ENCODE results near the gene PRKAG2. TPM values are rescaled to one million over a fixed set of nuclear protein-coding genes. Genes with fewer than 3 reads are reported as not detected.

Gene PRKAG2
- total RNA-seq, 1 donor from 2014 or later = 35.4 TPM

GRCh38 chr7:151849879-151850260, 27.0 kb downstream of the PRKAG2 start:
- no peak for TF ChIP-seq CTCF (IDR thresholded peaks at IDR 0.05)
- DNase-seq = peak; percentile 39
- Histone ChIP-seq H3K4me1 (peaks cover 36% of the 10 kb centered on the region), H3K27ac (peak overlapping the region; percentile 87), H3K27me3 (ENCODE audit: low read depth) (no peaks in the 10 kb centered on the region), H3K4me3 (no peak overlapping the region), H3K36me3 (no peaks in the 10 kb centered on the region), H3K9me3 (no peaks in the 10 kb centered on the region)
- ATAC-seq = no peak
- intact Hi-C loops (cut with DNase I) = no loop called here

GRCh38 chr7:151849008-151849878, 27.7 kb downstream of the PRKAG2 start:
- intact Hi-C loops (cut with DNase I) = no loop called here
- Histone ChIP-seq H3K4me3 (no peak overlapping the region), H3K4me1 (peaks cover 38% of the 10 kb centered on the region), H3K27me3 (ENCODE audit: low read depth) (no peaks in the 10 kb centered on the region), H3K9me3 (no peaks in the 10 kb centered on the region), H3K36me3 (no peaks in the 10 kb centered on the region), H3K27ac (no peak overlapping the region)
- ATAC-seq = no peak
- no peak for TF ChIP-seq CTCF (IDR thresholded peaks at IDR 0.05)
- DNase-seq = peak; percentile 27

- no peak overlapping the region for H3K27ac ChIP-seq
- DNase-seq = peak; percentile 32
- peaks cover 43% of the 10 kb centered on the region for H3K4me1 ChIP-seq
- H3K27me3 ChIP-seq (ENCODE audit: low read depth) = no peaks in the 10 kb centered on the region
- H3K4me3 ChIP-seq = no peak overlapping the region
- intact Hi-C loops (cut with DNase I) = no loop called here
- ATAC-seq = no peak
- no peak for TF ChIP-seq CTCF (IDR thresholded peaks at IDR 0.05)
- no peaks in the 10 kb centered on the region for H3K9me3 ChIP-seq
- no peaks in the 10 kb centered on the region for H3K36me3 ChIP-seq
These were observed 29.2 kb downstream of the PRKAG2 start for GRCh38 chr7:151847681-151848081.

GRCh38 chr7:151847136-151847535, 29.8 kb downstream of the PRKAG2 start:
- Histone ChIP-seq H3K4me3 (no peak overlapping the region), H3K27me3 (ENCODE audit: low read depth) (no peaks in the 10 kb centered on the region), H3K4me1 (peaks cover 37% of the 10 kb centered on the region), H3K27ac (no peak overlapping the region), H3K36me3 (no peaks in the 10 kb centered on the region), H3K9me3 (no peaks in the 10 kb centered on the region)
- intact Hi-C loops (cut with DNase I) = no loop called here
- ATAC-seq (no peak), DNase-seq (peak; percentile 17)
- TF ChIP-seq CTCF (IDR thresholded peaks at IDR 0.05) = no peak

- Histone ChIP-seq H3K4me3 (no peak overlapping the region), H3K27ac (no peak overlapping the region), H3K4me1 (peaks cover 22% of the 10 kb centered on the region), H3K36me3 (no peaks in the 10 kb centered on the region), H3K9me3 (no peaks in the 10 kb centered on the region), H3K27me3 (ENCODE audit: low read depth) (no peaks in the 10 kb centered on the region)
- ATAC-seq (no peak), DNase-seq (peak; percentile 33)
- TF ChIP-seq CTCF (IDR thresholded peaks at IDR 0.05) = no peak
- intact Hi-C loops (cut with DNase I) = no loop called here
These were observed 31.3 kb downstream of the PRKAG2 start for GRCh38 chr7:151845412-151846205.

Measured in lower lobe of right lung (tissue), 2 donors.